Upper lobe of left lung (tissue), 6 donors: ENCODE data around the gene DSPP. TPM values are rescaled to one million over a fixed set of nuclear protein-coding genes. Genes with fewer than 3 reads are reported as not detected.

ENCODE experiments used
- ATAC-seq, 2 donors: fragments of 200-7000 bp; cut with Tn5 transposase; one replicate each; pipeline ENCODE4 v1.9.1; 2022; ENCODE audit warnings: mild to moderate bottlenecking in 2 of 2, moderate library complexity in 2 of 2; ENCODE audit not compliant: low FRiP score in 2 of 2
- DNase-seq, 2 donors: peaks; one replicate each; pipeline ENCODE4 v3.0.0-alpha.2; 2019 to 2020
- H3K27ac ChIP-seq, 4 donors: fragments of 200-600 bp; sonication (generic); one replicate each; pipeline ENCODE4 v1.5.1; 2016 to 2019
- H3K27me3 ChIP-seq, 4 donors: fragments of 200-600 bp; sonication (generic); one replicate each; pipeline ENCODE4 v1.5.1; 2017 to 2019
- H3K36me3 ChIP-seq, 4 donors: fragments of 200-600 bp; sonication (generic); one replicate each; pipeline ENCODE4 v1.5.1; 2016 to 2019
- H3K4me1 ChIP-seq, 4 donors: fragments of 200-600 bp; sonication (generic); one replicate each; pipeline ENCODE4 v1.5.1; 2018 to 2019
- H3K4me3 ChIP-seq, 4 donors: fragments of 200-600 bp; sonication (generic); one replicate each; pipeline ENCODE4 v1.5.1; 2017 to 2019; ENCODE audit warnings: mild to moderate bottlenecking in 2 of 4, moderate library complexity in 1 of 4
- H3K9me3 ChIP-seq, 4 donors: fragments of 200-600 bp; sonication (generic); one replicate each; pipeline ENCODE4 v1.5.1; 2018 to 2019
- EP300 ChIP-seq, 4 donors: sonication (generic); formaldehyde crosslinking; IDR thresholded peaks; one replicate each; pipeline ENCODE4 v1.5.1; 2017; ENCODE audit warnings: antibody characterized with exemption in 4 of 4, control low read depth in 2 of 4
- POLR2A ChIP-seq, 4 donors: fragments of 450-650 bp; IDR thresholded peaks; one replicate each; pipeline ENCODE4 v1.5.1; 2016 to 2017; ENCODE audit warnings: antibody characterized with exemption in 4 of 4, mild to moderate bottlenecking in 2 of 4
- POLR2AphosphoS5 ChIP-seq, 2 donors: sonication (generic); formaldehyde crosslinking; IDR thresholded peaks; one replicate each; pipeline ENCODE4 v1.5.1; 2017; ENCODE audit warnings: antibody characterized with exemption in 2 of 2
- WGBS, 2 donors: methylation state at CpG; one replicate each; pipeline ENCODE4 v1.1.5; 2017 to 2018; 5-methylcytosine and 5-hydroxymethylcytosine counted together
- total RNA-seq, 6 donors: library from RNA; depleted of rRNA in 4 of 6; stranded (reverse); fragments of >200 nt in 4 of 6; gene quantifications; one replicate each; pipeline versions ENCODE4 v1.1.0 to v1.2.1, GENCODE V29; 2016 to 2021
- TF ChIP-seq, protein P1 (sequence below), 6 experiments: fragments of 450-650 bp in 4 of 6; fragments of 200-600 bp in 2 of 6; sonication (generic) in 2 of 6; IDR thresholded peaks; one replicate each; pipeline ENCODE4 v1.5.1; 2016 to 2019; ENCODE audit warnings: antibody characterized with exemption in 6 of 6
- donor health status: DM: no; HTN: no; CAD: no; lungs with moderate emphysema.
- donor health status: DM: no; HTN: yes; CAD: no; lungs with severe emphysema.

The DSPP gene
- total RNA-seq, 6 donors from 2014 or later = not detected

DNA sequence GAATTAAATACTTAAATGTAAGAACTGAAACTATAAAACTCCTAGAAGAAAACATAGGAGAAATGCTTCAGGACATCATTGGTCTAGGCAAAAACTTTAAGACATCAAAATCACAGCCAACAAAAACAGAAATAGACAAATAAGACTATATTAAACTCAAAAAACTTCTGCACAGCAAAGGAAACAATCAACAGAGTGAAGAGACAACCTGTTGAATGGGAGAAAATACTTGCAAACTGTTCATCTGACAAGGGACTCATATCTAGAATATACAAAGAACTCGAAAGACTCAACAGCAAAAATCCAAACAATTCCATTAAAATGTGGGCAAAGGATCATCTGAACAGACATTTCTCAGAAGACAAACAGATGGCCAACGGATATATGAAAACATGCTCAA is 16.2 kb upstream of the DSPP start:
- WGBS, 2 donors = 76 to 95% methylated on average over 2 of the region's 2 CpGs
- Histone ChIP-seq H3K4me3 (no peak overlapping the region), H3K36me3 (no peaks in the 10 kb centered on the region), H3K27me3 (no peaks in the 10 kb centered on the region), H3K27ac (no peak overlapping the region), H3K9me3 (no peaks in the 10 kb centered on the region), H3K4me1 (no peaks in the 10 kb centered on the region)
- TF ChIP-seq EP300 (IDR thresholded peaks at IDR 0.05) (no peak), POLR2A (IDR thresholded peaks at IDR 0.05) (no peak), POLR2AphosphoS5 (IDR thresholded peaks at IDR 0.05) (no peak)
- TF ChIP-seq, protein P1, sequence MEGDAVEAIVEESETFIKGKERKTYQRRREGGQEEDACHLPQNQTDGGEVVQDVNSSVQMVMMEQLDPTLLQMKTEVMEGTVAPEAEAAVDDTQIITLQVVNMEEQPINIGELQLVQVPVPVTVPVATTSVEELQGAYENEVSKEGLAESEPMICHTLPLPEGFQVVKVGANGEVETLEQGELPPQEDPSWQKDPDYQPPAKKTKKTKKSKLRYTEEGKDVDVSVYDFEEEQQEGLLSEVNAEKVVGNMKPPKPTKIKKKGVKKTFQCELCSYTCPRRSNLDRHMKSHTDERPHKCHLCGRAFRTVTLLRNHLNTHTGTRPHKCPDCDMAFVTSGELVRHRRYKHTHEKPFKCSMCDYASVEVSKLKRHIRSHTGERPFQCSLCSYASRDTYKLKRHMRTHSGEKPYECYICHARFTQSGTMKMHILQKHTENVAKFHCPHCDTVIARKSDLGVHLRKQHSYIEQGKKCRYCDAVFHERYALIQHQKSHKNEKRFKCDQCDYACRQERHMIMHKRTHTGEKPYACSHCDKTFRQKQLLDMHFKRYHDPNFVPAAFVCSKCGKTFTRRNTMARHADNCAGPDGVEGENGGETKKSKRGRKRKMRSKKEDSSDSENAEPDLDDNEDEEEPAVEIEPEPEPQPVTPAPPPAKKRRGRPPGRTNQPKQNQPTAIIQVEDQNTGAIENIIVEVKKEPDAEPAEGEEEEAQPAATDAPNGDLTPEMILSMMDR (IDR thresholded peaks at IDR 0.05) = no peak
- DNase-seq (no peak), ATAC-seq (no peak)

DNA sequence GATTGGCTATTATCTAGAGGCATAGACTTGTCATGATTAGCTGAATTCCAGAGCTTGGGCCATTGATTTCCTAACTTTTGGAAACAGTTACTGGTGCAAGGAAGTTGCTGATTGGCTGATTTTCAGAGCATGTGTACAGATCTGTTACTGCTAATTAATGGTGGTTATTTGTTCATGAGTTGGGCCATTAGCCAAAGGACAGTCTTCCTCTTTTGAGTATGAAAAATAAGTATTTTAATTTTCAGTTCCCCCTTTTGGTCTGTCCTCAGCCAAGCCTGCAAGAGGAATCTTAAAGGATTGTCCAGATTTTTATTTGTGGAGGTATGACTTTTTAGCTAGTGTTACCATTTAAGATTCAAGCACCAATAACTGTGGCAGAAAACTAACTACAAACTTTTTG is 7.0 kb upstream of the DSPP start:
- ATAC-seq = no peak

DNA sequence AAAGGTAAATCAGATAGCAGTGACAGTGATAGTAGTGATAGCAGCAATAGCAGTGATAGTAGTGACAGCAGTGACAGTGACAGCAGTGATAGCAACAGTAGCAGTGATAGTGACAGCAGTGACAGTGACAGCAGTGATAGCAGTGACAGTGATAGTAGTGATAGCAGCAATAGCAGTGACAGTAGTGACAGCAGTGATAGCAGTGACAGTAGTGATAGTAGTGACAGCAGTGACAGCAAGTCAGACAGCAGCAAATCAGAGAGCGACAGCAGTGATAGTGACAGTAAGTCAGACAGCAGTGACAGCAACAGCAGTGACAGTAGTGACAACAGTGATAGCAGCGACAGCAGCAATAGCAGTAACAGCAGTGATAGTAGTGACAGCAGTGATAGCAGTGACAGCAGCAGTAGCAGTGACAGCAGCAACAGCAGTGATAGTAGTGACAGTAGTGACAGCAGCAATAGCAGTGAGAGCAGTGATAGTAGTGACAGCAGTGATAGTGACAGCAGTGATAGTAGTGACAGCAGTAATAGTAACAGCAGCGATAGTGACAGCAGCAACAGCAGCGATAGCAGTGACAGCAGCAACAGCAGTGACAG is 6.1 kb downstream of the DSPP start:
- no peak overlapping the region for H3K4me3 ChIP-seq
- DNase-seq = no peak
- no peaks in the 10 kb centered on the region for H3K36me3 ChIP-seq
- no peaks in the 10 kb centered on the region for H3K4me1 ChIP-seq
- WGBS, 2 donors = 89 to 97% methylated on average over 4 of the region's 4 CpGs
- TF ChIP-seq POLR2A (IDR thresholded peaks at IDR 0.05) (no peak), POLR2AphosphoS5 (IDR thresholded peaks at IDR 0.05) (no peak), EP300 (IDR thresholded peaks at IDR 0.05) (no peak)
- TF ChIP-seq, protein P1 (IDR thresholded peaks at IDR 0.05) = no peak
- H3K9me3 ChIP-seq = no peaks in the 10 kb centered on the region
- no peaks in the 10 kb centered on the region for H3K27me3 ChIP-seq
- no peak overlapping the region for H3K27ac ChIP-seq
- no peak for ATAC-seq

More for the DNA sequence above, 7.0 kb upstream of the DSPP start:
- no peak for DNase-seq
- Histone ChIP-seq H3K4me3 (no peak overlapping the region), H3K36me3 (no peaks in the 10 kb centered on the region), H3K9me3 (no peaks in the 10 kb centered on the region), H3K27me3 (no peaks in the 10 kb centered on the region), H3K4me1 (no peaks in the 10 kb centered on the region), H3K27ac (no peak overlapping the region)
- TF ChIP-seq EP300 (IDR thresholded peaks at IDR 0.05) = no peak
- TF ChIP-seq POLR2A (IDR thresholded peaks at IDR 0.05) = no peak
- no peak for TF ChIP-seq POLR2AphosphoS5 (IDR thresholded peaks at IDR 0.05)
- TF ChIP-seq, protein P1 (IDR thresholded peaks at IDR 0.05) = no peak

DNA sequence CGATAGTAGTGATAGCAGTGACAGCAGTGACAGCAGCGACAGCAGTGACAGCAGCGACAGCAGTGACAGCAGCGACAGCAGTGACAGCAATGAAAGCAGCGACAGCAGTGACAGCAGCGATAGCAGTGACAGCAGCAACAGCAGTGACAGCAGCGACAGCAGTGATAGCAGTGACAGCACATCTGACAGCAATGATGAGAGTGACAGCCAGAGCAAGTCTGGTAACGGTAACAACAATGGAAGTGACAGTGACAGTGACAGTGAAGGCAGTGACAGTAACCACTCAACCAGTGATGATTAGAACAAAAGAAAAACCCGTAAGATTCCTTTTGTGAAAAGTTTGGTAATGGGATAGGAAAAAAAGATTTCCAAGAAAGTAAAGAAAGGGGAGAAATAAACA is 7.9 kb downstream of the DSPP start:
- TF ChIP-seq, protein P1 (IDR thresholded peaks at IDR 0.05) = no peak
- TF ChIP-seq POLR2A (IDR thresholded peaks at IDR 0.05) (no peak), EP300 (IDR thresholded peaks at IDR 0.05) (no peak), POLR2AphosphoS5 (IDR thresholded peaks at IDR 0.05) (no peak)
- H3K36me3 ChIP-seq = no peaks in the 10 kb centered on the region
- H3K9me3 ChIP-seq = no peaks in the 10 kb centered on the region
- 65 to 66% methylated on average over 9 of the region's 9 CpGs for WGBS, 2 donors
- no peaks in the 10 kb centered on the region for H3K27me3 ChIP-seq
- no peaks in the 10 kb centered on the region for H3K4me1 ChIP-seq
- no peak overlapping the region for H3K27ac ChIP-seq
- H3K4me3 ChIP-seq = no peak overlapping the region
- ATAC-seq (no peak), DNase-seq (peak in 1 of 2 donors; percentile 30)

DNA sequence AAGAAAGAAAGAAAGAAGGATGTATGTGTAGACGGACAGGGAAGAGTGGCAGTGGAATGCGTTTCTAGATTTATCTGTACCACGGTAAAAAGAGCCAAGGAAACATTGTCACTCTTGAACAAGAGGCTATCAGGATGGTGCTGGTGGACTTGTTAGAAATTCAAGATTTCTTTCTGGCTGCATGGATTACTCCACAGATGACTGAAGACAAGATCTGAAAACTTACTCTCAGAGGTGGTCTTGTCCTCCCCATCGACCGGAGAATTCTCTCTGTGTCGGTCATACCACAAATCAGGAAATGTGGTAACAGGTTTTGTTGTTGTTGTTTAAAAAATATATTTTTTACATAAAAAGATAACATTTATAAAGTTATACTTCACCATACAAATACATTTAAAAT is 11.8 kb downstream of the DSPP start:
- TF ChIP-seq POLR2A (IDR thresholded peaks at IDR 0.05) (no peak), EP300 (IDR thresholded peaks at IDR 0.05) (no peak), POLR2AphosphoS5 (IDR thresholded peaks at IDR 0.05) (no peak)
- TF ChIP-seq, protein P1 (IDR thresholded peaks at IDR 0.05) = no peak
- Histone ChIP-seq H3K27ac (no peak overlapping the region), H3K9me3 (no peaks in the 10 kb centered on the region), H3K27me3 (no peaks in the 10 kb centered on the region), H3K36me3 (no peaks in the 10 kb centered on the region), H3K4me1 (no peaks in the 10 kb centered on the region), H3K4me3 (no peak overlapping the region)
- ATAC-seq (no peak), DNase-seq (no peak)
- WGBS, 2 donors = 83 to 84% methylated on average over 6 of the region's 6 CpGs
